HG02852 (cell line): ENCODE data around the gene P2RY6.
"Not testable (repeated sequence)": the region's sequence is repeated elsewhere in the genome, so short reads cannot be mapped to it uniquely, and the experiment has no call there.

ENCODE experiments used
- ATAC-seq: cut with Tn5 transposase; IDR thresholded peaks from one replicate; pipeline ENCODE4 v1.9.1; 2021; ENCODE audit warnings: mild to moderate bottlenecking, moderate library complexity; ENCODE audit not compliant: unreplicated experiment

Gene P2RY6

GRCh38 chr11:73271936-73272679 is at the start of gene P2RY6:
Gene P2RY6 (plus strand): TSS chr11:73272338. CDS start chr11:73296519, 24,181 bp downstream.
- no peak for ATAC-seq

- ATAC-seq = no peak
These were observed 48.0 kb upstream of the P2RY6 start for GRCh38 chr11:73223998-73224730.

GRCh38 chr11:73225001-73225686 is 47.0 kb upstream of the P2RY6 start:
- no peak for ATAC-seq

GRCh38 chr11:73225851-73226250 is 46.3 kb upstream of the P2RY6 start:
- ATAC-seq = no peak

- no peak for ATAC-seq
These were observed 45.7 kb upstream of the P2RY6 start for GRCh38 chr11:73226297-73227006.

- no peak for ATAC-seq
These were observed 44.4 kb upstream of the P2RY6 start for GRCh38 chr11:73227571-73228211.

- no peak for ATAC-seq
These were observed 43.6 kb upstream of the P2RY6 start for GRCh38 chr11:73228268-73229134.

- ATAC-seq = no peak
These were observed 42.7 kb upstream of the P2RY6 start for GRCh38 chr11:73229321-73229895.

GRCh38 chr11:73229896-73230875 is 42.0 kb upstream of the P2RY6 start:
- no peak for ATAC-seq

GRCh38 chr11:73230931-73231330 is 41.2 kb upstream of the P2RY6 start:
- ATAC-seq = no peak

- ATAC-seq = not testable (repeated sequence)
These were observed 39.7 kb upstream of the P2RY6 start for GRCh38 chr11:73232487-73232886.

GRCh38 chr11:73233211-73233610 is 38.9 kb upstream of the P2RY6 start:
- no peak for ATAC-seq

GRCh38 chr11:73233692-73234470 is 38.3 kb upstream of the P2RY6 start:
- no peak for ATAC-seq

GRCh38 chr11:73234471-73235181 is 37.5 kb upstream of the P2RY6 start:
- ATAC-seq = no peak

GRCh38 chr11:73235236-73235786 is 36.8 kb upstream of the P2RY6 start:
- ATAC-seq = no peak

GRCh38 chr11:73236205-73236765 is 35.9 kb upstream of the P2RY6 start:
- ATAC-seq = no peak
